Astrocyte of the cerebellum (primary cell): ENCODE measurements around the gene ST3GAL6.

Experiments used
- DNase-seq: peaks from one replicate; pipeline ENCODE4 v3.0.0-alpha.2; 2011; ENCODE audit warnings: low read depth
- H3K4me3 ChIP-seq: 2 replicates; pipeline ENCODE4 v1.5.1; 2011; ENCODE audit warnings: mild to moderate bottlenecking, low read depth, low read length, moderate library complexity
- CTCF ChIP-seq: IDR thresholded peaks from 2 replicates; pipeline ENCODE4 v1.5.1; 2012; ENCODE audit warnings: low read length, low read depth, moderate library complexity, mild to moderate bottlenecking; ENCODE audit errors: missing control alignments
- in situ Hi-C: cut with HindIII; loops from 2 replicates; pipeline ENCODE4 v1.10.0; 2017; ENCODE audit warnings: low sequenced_read_pairs

Gene ST3GAL6

GRCh38 chr3:98745718-98746117 lies 17.4 kb upstream of the ST3GAL6 start:
- no peak for DNase-seq
- TF ChIP-seq CTCF, result no peak
- in situ Hi-C loops, result loop anchor here (5.0 kb wide), 1 partner anchor 52 kb away; no protein-coding TSS in a partner anchor
- no peak overlapping the region for H3K4me3 ChIP-seq

GRCh38 chr3:98746122-98746521 lies 17.0 kb upstream of the ST3GAL6 start:
- H3K4me3 ChIP-seq, result no peak overlapping the region
- DNase-seq, result no peak
- in situ Hi-C loops, result loop anchor here (5.0 kb wide), 1 partner anchor 51 kb away; no protein-coding TSS in a partner anchor
- TF ChIP-seq CTCF, result no peak

GRCh38 chr3:98746882-98747281 lies 16.3 kb upstream of the ST3GAL6 start:
- no peak overlapping the region for H3K4me3 ChIP-seq
- DNase-seq, result no peak
- no peak for TF ChIP-seq CTCF
- in situ Hi-C loops, result loop anchor here (5.0 kb wide), 1 partner anchor 50 kb away; no protein-coding TSS in a partner anchor

GRCh38 chr3:98750276-98750919 lies 12.7 kb upstream of the ST3GAL6 start:
- TF ChIP-seq CTCF, result no peak
- in situ Hi-C loops, result no loop called here
- DNase-seq, result no peak
- no peak overlapping the region for H3K4me3 ChIP-seq

- DNase-seq, result no peak
- no peak overlapping the region for H3K4me3 ChIP-seq
- in situ Hi-C loops, result no loop called here
- TF ChIP-seq CTCF, result no peak
Measured at GRCh38 chr3:98754483-98754882, 8.7 kb upstream of the ST3GAL6 start.

- TF ChIP-seq CTCF, result no peak
- in situ Hi-C loops, result no loop called here
- DNase-seq, result no peak
Measured at GRCh38 chr3:98755601-98756000, 7.5 kb upstream of the ST3GAL6 start.

GRCh38 chr3:98759629-98760028 lies 3.5 kb upstream of the ST3GAL6 start:
- no peak for TF ChIP-seq CTCF
- no peak for DNase-seq
- in situ Hi-C loops, result no loop called here
- H3K4me3 ChIP-seq, result no peak overlapping the region

More at GRCh38 chr3:98755601-98756000, 7.5 kb upstream of the ST3GAL6 start:
- no peak overlapping the region for H3K4me3 ChIP-seq
